Fibroblast of peridontal ligament (primary cell): ENCODE measurements around the gene C16orf74.

Source experiments
- DNase-seq: peaks from one replicate; pipeline ENCODE4 v3.0.0-alpha.2; 2010; ENCODE audit errors: extremely low read depth

Gene C16orf74

DNA sequence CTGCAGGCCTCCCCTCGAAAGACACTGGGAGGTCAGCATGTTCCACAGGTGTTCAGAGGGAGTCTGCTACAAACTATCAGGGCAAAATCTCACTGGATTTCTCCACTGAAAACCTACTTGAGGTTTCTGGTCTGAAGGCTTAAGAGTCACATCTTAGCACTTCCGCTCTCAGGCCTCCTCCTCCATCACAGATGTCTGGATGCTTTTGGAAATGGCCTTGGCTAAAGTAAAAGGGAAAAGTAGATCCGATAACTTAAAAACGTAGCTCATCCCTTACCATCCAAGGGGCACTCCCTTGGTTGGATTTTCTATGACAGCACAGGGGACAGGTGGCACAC, 76.5 kb downstream of the C16orf74 start:
- DNase-seq: no peak

DNA sequence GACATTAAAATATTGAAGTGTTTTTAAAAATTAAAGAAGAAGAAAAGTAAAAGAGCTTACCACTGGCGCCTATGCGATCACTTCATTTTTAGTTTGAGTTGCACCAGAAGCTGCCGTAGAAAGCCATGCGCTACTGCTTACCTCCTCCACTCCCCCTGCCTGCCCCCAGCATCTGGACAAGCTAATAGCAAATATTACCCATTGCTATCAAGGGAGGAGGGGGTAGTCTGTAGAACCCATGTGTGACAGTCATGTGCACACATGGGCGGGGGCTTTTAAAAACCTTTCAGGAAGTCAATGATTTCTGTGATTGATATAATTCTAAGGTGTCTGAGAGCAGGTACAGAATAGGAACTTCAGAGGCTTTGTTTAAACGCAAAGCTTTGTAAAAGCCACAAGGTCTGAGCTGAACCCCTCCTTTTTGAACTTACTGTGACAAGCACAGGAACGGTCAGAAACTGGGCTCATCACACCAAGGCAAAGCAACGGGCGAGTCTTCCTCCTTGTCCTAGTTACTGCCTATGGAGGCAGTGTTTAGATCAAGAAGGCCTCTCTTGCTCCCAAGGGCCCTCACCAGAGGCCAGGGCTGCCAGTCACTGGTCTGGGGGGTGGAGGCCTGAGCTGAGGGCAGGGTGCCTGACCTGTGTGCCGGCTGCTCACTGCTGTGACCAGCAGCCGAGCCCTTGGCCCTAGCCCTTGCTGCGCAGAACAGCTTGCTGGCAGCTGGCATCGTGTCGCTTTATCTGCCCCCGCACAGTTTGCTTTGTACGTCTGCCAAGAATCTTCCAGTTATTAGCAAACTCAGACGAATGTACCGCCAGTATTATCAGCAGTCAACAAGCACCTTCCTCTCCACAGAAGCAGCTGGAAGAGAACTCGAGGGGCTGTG, 77.1 kb downstream of the C16orf74 start:
- DNase-seq: no peak

- DNase-seq: no peak
Observed at GRCh38 chr16:85670840-85671239, 80.1 kb downstream of the C16orf74 start.

DNA sequence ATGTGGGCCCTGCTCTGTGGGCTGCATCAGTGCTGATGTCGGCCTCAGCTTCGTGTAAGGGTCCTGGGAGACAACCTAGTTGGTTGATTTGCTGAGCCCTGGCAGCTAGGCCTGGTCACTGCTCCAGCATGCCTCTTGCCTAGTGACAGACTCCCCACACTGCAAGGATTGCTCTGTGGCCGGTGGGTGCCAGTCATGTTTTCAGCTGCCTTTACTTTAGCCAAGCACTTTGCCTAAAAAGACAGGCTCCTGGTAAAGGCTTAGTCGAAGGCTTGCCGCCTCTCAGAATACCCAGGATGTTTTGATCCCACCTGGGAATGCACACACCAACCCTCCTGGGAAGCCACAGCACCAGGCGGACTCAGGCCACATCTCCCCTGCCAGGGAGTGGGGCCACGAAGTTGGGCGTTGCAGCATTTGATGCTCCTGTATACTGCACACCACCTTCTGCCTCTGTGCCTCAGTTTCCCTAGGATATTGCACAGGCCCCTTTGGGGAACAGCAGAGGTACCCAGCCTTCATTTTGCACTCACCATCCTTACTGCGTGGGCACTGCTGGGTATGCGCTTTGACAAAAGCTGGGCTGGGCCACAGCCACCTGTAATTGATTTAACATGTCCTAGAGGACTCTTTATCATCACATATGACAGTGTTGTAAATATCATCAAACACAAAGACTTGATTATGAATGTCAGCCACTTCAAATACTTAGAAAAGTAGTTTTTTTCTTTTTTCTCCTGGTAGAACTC, 82.0 kb downstream of the C16orf74 start:
- no peak for DNase-seq

DNA sequence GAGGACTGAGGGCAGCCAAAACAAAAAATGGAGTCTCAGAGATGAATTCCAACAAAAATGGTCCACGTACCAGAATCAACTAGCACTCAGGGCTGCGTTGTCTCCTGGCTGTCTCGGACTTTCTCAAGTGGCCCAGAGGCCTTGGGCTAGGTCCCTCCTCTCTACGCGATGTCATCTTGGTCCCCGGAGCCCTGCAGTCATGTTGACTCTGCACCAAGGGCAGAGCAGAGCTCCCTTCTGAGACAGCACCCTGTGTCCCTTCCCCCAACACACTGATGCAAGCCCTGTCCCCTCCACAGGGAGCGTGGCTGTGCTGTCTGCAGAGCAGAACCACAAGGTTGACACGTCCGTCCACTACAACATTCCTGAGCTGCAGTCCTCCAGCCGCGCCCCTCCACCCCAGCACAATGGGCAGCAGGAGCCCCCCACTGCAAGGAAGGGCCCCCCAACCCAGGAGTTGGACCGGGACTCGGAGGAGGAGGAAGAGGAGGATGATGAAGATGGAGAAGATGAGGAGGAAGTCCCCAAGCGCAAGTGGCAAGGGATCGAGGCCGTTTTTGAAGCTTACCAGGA, 83.0 kb downstream of the C16orf74 start:
- no peak for DNase-seq

- DNase-seq: no peak
Observed at GRCh38 chr16:85667261-85667660, 83.6 kb downstream of the C16orf74 start.

GRCh38 chr16:85665929-85666328, 85.0 kb downstream of the C16orf74 start:
- DNase-seq: no peak

DNA sequence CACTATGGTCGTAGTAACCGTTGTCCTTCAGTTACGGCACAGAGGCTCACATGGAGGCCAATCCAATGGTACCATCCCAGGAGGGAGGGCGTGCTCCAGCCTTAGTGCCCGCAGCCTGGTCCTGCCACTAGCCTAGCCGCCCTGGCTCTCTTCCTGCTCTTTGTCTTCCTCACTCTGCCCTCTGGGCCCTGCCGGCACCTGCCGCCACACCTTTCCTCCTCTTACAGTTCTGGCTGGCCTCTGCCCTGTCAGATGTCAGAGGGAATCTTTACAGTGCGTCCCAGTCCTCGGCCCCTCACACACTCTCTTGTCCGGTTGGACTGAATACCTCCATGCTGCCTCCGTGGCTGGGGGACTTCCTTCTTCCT, 85.5 kb downstream of the C16orf74 start:
- DNase-seq: no peak

- DNase-seq: no peak
Observed at GRCh38 chr16:85664580-85665372, 86.1 kb downstream of the C16orf74 start.

- no peak for DNase-seq
Observed at GRCh38 chr16:85663891-85664321, 87.0 kb downstream of the C16orf74 start.

DNA sequence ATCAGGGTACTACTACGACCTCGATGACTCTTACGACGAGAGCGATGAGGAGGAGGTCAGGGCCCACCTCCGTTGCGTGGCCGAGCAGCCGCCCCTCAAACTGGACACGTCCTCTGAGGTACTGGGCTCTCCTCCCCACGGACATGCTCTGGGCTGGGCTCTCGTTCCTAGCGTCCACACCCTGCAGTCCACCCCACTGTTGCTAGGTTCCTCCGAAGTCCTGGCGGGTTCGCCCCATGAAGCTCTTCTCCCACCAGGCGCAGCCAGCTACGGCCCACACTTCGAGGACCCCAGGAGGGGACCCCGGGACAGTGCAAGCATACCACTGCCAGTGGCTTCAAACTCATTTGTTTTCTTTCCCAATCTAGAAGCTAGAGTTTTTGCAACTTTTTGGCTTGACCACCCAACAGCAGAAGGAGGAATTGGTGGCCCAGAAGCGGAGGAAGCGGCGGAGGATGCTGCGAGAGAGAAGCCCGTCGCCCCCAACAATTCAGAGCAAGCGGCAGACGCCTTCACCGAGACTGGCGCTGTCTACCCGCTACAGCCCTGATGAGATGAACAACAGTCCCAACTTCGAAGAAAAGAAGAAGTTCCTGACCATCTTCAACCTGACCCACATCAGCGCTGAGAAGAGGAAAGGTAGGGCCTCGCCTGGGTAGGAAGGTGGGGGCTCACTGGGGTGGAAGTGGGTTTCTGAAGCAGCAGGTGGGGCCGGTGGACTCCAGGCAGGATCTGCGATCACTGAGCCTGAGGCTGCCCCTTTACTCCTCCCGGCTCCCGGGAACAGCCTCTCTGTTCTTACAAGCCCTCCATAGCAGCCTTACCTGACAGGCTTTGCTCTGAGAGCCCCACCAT, 87.7 kb downstream of the C16orf74 start:
- DNase-seq: no peak

- DNase-seq: no peak
Observed at GRCh38 chr16:85662482-85662812, 88.4 kb downstream of the C16orf74 start.

DNA sequence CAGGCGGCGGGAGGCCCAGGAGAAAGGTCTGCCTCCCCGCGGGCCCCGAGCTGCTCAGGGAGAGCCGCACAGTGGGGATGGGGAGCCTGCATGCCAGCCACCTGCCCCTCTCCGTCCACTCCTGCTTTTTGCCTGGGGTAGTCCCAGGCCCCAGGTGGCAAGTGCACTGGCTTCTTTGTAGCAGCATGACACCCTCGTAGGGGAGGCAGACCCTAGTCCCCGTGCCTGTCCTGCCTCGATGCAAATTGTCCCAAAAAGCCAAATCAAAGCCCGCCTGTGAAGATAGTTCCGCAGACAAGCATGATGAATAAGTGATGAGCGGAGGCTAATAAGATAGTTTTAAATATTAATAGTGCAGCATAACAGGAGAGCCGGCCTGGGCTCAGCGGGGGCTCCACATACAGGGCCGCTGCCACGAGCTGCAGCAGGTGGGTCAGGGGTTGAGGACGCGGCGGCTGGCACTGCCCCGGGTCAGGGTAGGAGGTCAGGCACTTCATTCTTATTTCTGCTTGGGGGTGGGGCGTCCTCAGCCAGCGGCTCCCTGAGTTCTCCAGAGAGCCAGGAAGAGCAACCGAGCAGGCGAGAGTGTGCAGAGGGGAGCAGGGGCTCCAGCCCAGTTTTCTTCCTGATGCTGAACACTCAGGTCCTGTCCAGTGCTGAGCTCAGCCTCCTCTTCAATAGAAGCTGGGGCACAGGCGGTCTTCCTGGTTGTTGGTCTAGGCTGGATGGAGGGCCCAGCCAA, 89.0 kb downstream of the C16orf74 start:
- no peak for DNase-seq

DNA sequence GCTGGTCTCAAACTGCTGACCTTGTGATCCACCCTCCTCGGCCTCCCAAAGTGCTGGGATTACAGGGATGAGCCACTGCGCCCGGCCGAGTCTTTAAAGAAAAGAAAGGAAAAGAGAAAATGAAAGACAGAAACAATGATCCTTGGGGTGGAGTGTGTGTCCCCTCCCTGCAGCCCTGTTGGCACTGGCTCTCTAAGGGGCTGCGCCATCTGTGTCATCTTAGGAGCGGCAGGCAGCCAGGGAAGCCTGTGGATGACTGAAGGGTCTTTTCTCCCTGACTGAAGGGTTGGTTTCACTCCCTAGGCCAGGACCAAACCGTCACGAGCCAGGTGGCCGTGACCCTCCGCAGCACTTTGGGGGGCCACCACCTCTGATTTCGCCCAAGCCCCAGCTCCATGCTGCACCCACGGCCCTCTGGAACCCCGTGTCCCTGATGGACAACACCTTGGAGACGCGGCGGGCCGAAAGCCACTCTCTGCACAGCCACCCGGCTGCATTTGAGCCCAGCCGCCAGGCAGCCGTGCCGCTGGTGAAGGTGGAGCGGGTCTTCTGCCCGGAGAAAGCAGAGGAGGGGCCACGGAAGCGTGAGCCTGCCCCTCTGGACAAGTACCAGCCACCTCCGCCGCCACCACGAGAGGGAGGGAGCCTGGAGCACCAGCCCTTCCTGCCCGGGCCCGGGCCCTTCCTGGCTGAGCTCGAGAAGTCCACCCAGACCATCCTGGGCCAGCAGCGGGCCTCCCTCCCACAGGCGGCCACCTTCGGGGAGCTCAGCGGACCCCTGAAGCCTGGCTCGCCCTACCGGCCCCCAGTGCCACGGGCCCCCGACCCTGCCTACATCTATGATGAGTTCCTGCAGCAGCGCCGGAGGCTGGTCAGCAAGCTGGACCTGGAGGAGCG, 89.8 kb downstream of the C16orf74 start:
- no peak for DNase-seq

DNA sequence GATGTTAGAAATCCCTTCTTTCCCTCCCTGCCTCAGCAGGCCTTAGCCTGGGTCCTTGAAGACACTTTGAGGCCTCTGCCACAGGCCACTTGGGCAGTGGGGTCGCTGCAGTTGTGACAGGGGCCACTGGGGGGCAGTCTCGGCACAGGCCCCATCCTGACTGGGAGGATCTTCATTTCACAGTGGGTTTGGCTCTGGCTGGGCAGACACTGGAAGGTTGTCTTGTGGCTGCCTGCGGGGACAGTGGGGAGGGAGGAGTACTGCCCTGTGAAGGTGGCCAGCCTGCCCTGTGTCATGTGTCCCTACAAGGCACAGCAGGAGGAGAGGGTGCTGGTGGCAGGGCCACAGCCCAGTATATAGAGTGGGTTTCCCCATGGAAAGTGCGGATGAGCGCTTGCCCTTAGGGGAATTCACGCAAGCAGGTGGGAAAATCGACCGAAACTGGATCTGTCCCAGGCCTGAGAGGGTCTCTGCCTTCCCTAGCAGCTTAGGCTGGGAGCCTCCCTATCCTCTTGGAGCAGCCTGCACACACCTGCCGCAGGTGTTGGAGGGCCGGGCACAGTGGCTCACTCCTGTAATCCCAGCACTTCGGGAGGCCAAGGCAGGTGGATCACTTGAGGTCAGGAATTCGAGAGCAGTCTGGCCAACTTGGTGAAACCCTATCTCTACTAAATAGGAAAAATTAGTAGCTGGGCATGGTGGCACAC, 90.9 kb downstream of the C16orf74 start:
- DNase-seq: peak; percentile 44

GRCh38 chr16:85659336-85659735, 91.6 kb downstream of the C16orf74 start:
- DNase-seq: no peak

DNA sequence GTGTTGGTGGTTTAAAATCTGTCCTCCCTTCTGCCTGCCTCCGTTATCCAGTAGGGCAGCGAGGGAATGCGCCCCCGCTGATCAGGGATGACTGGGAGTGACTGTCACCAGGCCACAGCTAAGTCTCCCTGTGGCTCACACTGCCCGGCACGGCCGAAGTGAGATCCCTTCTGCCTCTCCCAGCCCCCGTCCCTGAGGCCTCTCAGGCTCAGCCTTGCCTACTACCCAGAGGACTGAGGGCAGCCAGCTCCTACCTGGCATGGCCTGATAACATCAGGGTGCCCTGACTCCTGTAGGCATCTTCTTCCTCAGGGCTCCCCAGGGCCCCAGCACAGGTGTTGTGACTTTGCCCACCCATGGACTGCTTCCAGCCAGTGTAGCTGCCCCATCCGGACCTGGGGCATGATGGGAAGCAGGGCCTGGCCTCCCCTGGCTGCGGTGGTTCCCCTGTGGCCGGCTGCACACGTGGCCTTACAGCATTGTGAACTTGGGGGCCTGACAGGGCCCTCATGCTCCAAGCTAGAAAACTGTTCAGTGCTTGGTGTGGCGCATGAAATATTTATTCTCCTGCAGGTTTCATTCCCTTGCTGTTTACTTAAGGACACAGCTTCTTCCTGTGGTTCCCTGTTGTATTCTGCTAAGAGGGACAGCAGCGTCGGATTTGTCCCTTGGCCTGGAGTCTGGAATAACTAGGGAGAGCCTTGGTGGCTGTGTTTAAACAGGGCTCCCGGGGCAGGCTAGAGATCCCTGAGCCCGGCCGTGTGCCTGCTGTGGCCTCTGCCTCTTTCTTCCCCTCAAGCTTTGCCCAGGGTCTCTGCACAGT, 92.2 kb downstream of the C16orf74 start:
- DNase-seq: no peak

- DNase-seq: no peak
Observed at GRCh38 chr16:85657996-85658395, 92.9 kb downstream of the C16orf74 start.
